Stimulated activated naive CD4-positive, alpha-beta T cell (primary cell): ENCODE measurements around the gene CSF3.
A peak's percentile ranks its signal among the peaks of the same experiment; 100 is the strongest.

Experiments
- DNase-seq, 6 experiments: peaks; one replicate each; lab custom pipeline; 2025; lab: John Stamatoyannopoulos, UW

The CSF3 gene

GRCh38 chr17:40015005-40015997, at the start of gene CSF3:
Gene CSF3, plus strand, starts transcription at chr17:40015440. Its CDS starts 35 bp downstream, at chr17:40015475.
- no peak for DNase-seq

- no peak for DNase-seq
These were observed 48.5 kb upstream of the CSF3 start for GRCh38 chr17:39966771-39967170.

GRCh38 chr17:39968761-39969160, 46.5 kb upstream of the CSF3 start:
- DNase-seq = no peak

- no peak for DNase-seq
These were observed 45.9 kb upstream of the CSF3 start for GRCh38 chr17:39969375-39969774.

- no peak for DNase-seq
These were observed 45.0 kb upstream of the CSF3 start for GRCh38 chr17:39970157-39970692.

GRCh38 chr17:39971076-39971603, 44.1 kb upstream of the CSF3 start:
- no peak for DNase-seq

GRCh38 chr17:39972271-39972670, 43.0 kb upstream of the CSF3 start:
- no peak for DNase-seq

- no peak for DNase-seq
These were observed 41.7 kb upstream of the CSF3 start for GRCh38 chr17:39973496-39973895.

- DNase-seq = no peak
These were observed 40.8 kb upstream of the CSF3 start for GRCh38 chr17:39974433-39974832.

- no peak for DNase-seq
These were observed 39.4 kb upstream of the CSF3 start for GRCh38 chr17:39975801-39976200.

GRCh38 chr17:39979016-39979670, 36.1 kb upstream of the CSF3 start:
- DNase-seq = no peak

GRCh38 chr17:39979893-39980350, 35.3 kb upstream of the CSF3 start:
- peak in 1 of 6 experiments; percentile 27 for DNase-seq

- peak; percentile 95 to 99 (median 99) for DNase-seq
These were observed 34.7 kb upstream of the CSF3 start, which contains the start of gene PSMD3 for GRCh38 chr17:39980351-39981206. Gene PSMD3, plus strand, starts transcription at chr17:39980807. Its CDS starts 164 bp downstream, at chr17:39980971.

- no peak for DNase-seq
These were observed 34.0 kb upstream of the CSF3 start for GRCh38 chr17:39981207-39981741.

- DNase-seq = no peak
These were observed 33.4 kb upstream of the CSF3 start for GRCh38 chr17:39981766-39982375.

- DNase-seq = no peak
These were observed 26.9 kb upstream of the CSF3 start for GRCh38 chr17:39988206-39988810.

GRCh38 chr17:39994448-39994847, 20.8 kb upstream of the CSF3 start:
- DNase-seq = no peak

- DNase-seq = no peak
These were observed 19.8 kb upstream of the CSF3 start for GRCh38 chr17:39995438-39995837.

- no peak for DNase-seq
These were observed 19.1 kb upstream of the CSF3 start for GRCh38 chr17:39996162-39996561.

GRCh38 chr17:39996800-39997199, 18.4 kb upstream of the CSF3 start:
- DNase-seq = no peak
